Spleen (tissue), 11 donors: ENCODE results near the gene CCDC39. TPM values are rescaled to one million over a fixed set of nuclear protein-coding genes. Genes with fewer than 3 reads are reported as not detected.

ENCODE experiments used
- DNase-seq: peaks from one replicate; pipeline ENCODE4 v3.0.0-alpha.2; 2020
- H3K27ac ChIP-seq, 8 donors: fragments of 200-600 bp; sonication (generic) in 7 of 8; 1 replicate in 4 of 8; 2 replicates in 4 of 8; pipeline versions ENCODE4 v1.5.0 to v1.8.0; 2016 to 2021; ENCODE audit warnings: inconsistent platforms in 4 of 8, mild to moderate bottlenecking in 4 of 8, moderate library complexity in 1 of 8
- H3K27me3 ChIP-seq, 7 donors: fragments of 200-600 bp; sonication (generic) in 6 of 7; replicated peaks in 1 of 7; 1 replicate in 4 of 7; 2 replicates in 3 of 7; pipeline versions ENCODE4 v1.5.0 to v1.8.0; 2016 to 2021; ENCODE audit warnings: inconsistent platforms in 3 of 7, mild to moderate bottlenecking in 1 of 7
- H3K36me3 ChIP-seq, 6 donors: fragments of 200-600 bp; sonication (generic) in 5 of 6; 1 replicate in 4 of 6; 2 replicates in 2 of 6; pipeline versions ENCODE4 v1.5.0 to v1.8.0; 2016 to 2021; ENCODE audit warnings: inconsistent platforms in 2 of 6
- H3K4me1 ChIP-seq, 6 donors: fragments of 200-600 bp; sonication (generic) in 5 of 6; 1 replicate in 3 of 6; 2 replicates in 3 of 6; pipeline versions ENCODE4 v1.5.0 to v1.8.0; 2016 to 2021; ENCODE audit warnings: inconsistent platforms in 3 of 6
- H3K4me3 ChIP-seq, 8 donors: fragments of 200-600 bp; sonication (generic) in 7 of 8; 1 replicate in 4 of 8; 2 replicates in 4 of 8; pipeline versions ENCODE4 v1.5.0 to v1.8.0; 2016 to 2021; ENCODE audit warnings: inconsistent platforms in 4 of 8, mild to moderate bottlenecking in 4 of 8, moderate library complexity in 2 of 8
- H3K9me3 ChIP-seq, 8 donors: fragments of 200-600 bp; sonication (generic) in 7 of 8; 1 replicate in 4 of 8; 2 replicates in 4 of 8; pipeline versions ENCODE4 v1.5.0 to v1.8.0; 2016 to 2021; ENCODE audit warnings: inconsistent platforms in 4 of 8
- POLR2A ChIP-seq, 3 donors: fragments of 450-650 bp; IDR thresholded peaks; one replicate each; pipeline ENCODE4 v1.5.1; 2017; ENCODE audit warnings: antibody characterized with exemption in 3 of 3, mild to moderate bottlenecking in 1 of 3
- POLR2AphosphoS5 ChIP-seq, 3 donors: sonication (generic); formaldehyde crosslinking; IDR thresholded peaks; one replicate each; pipeline ENCODE4 v1.5.1; 2017; ENCODE audit warnings: antibody characterized with exemption in 3 of 3
- WGBS, 5 donors: extraction: QIAGEN DNeasy Blood & Tissue Kit in 3 of 5; methylation state at CpG; one replicate each; pipeline versions ENCODE4 v1.1.5 to v1.1.7; 2013 to 2018; 5-methylcytosine and 5-hydroxymethylcytosine counted together
- intact Hi-C: fragments of 100-400 bp; cut with DNase I; formaldehyde crosslinking; loops from one replicate; pipeline ENCODE4 v1.15.0; 2023; ENCODE audit warnings: low total_unique reads
- polyA plus RNA-seq, 3 donors: library from polyadenylated mRNA; stranded (reverse); fragments of 200-250 nt; gene quantifications; one replicate each; pipeline ENCODE4 v1.2.1, GENCODE V29; 2013
- total RNA-seq, 7 donors: library from RNA; depleted of rRNA in 3 of 7; stranded (reverse); fragments of >200 nt in 3 of 7; fragmentation: NEBNext Ultra II Directional in 4 of 7; extraction: Animal tissue kit (Norgen Biotek cat#: 25700) in 4 of 7; gene quantifications; one replicate each; pipeline versions ENCODE4 v1.1.0 to v1.2.1, GENCODE V29; 2016 to 2021
- TF ChIP-seq, protein P1 (sequence below), 11 experiments: fragments of 200-600 bp in 7 of 11; fragments of 450-650 bp in 4 of 11; sonication (generic) in 4 of 11; IDR thresholded peaks in 8 of 11; conservative IDR thresholded peaks in 3 of 11; 1 replicate in 7 of 11; 2 replicates in 4 of 11; pipeline versions ENCODE4 v1.4.0 to v1.8.0; 2016 to 2021; ENCODE audit warnings: antibody characterized with exemption in 11 of 11, inconsistent platforms in 4 of 11, mild to moderate bottlenecking in 1 of 11
- donor health status: healthy with polysubstance abuse.
- donor health status: DM: no; HTN: no; CAD: no; lungs with moderate emphysema.
- donor health status: DM: no; HTN: no; CAD: no.
- donor health status: Bipolar disorder and iron deficiency.
- donor health status: healthy.
- donor health status: DM: no; HTN: no; CAD: no.
- donor health status: DM: yes; HTN: yes; CAD: no.

The CCDC39 gene
- total and polyA plus RNA-seq, 10 donors = 0.11 to 0.34 (median 0.13) TPM; not detected in 7

DNA sequence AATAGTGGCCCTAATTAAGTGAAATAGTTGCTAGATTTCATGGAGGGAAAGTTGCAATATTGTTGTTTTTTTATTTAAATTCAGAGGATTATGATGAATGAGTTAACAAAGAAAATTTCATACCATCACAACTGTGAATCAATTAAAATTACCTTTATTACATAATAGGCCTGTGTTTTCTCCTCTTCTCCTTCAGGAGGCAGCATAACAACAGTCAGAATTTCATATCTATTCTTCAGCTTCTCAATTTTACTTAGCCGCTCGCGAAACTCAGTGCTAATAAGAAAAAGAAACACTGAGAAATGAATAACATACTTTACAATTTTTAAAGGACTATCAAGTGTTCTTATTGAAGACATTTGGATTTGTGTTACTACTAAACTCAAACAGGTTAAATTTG is 48.0 kb downstream of the CCDC39 start:
- H3K4me1 ChIP-seq = no peaks in the 10 kb centered on the region
- intact Hi-C loops = no loop called here
- H3K36me3 ChIP-seq = peaks cover 0 to 8% (median 0%) of the 10 kb centered on the region in 6 donors
- H3K4me3 ChIP-seq = no peak overlapping the region
- H3K9me3 ChIP-seq = no peaks in the 10 kb centered on the region
- WGBS, 5 donors = 87 to 93% (median 88%) methylated on average over 3 of the region's 3 CpGs
- H3K27me3 ChIP-seq = peaks cover 0 to 35% (median 2%) of the 10 kb centered on the region in 7 donors
- TF ChIP-seq POLR2AphosphoS5 (IDR thresholded peaks at IDR 0.05) (no peak), POLR2A (IDR thresholded peaks at IDR 0.05) (no peak)
- TF ChIP-seq, protein P1, sequence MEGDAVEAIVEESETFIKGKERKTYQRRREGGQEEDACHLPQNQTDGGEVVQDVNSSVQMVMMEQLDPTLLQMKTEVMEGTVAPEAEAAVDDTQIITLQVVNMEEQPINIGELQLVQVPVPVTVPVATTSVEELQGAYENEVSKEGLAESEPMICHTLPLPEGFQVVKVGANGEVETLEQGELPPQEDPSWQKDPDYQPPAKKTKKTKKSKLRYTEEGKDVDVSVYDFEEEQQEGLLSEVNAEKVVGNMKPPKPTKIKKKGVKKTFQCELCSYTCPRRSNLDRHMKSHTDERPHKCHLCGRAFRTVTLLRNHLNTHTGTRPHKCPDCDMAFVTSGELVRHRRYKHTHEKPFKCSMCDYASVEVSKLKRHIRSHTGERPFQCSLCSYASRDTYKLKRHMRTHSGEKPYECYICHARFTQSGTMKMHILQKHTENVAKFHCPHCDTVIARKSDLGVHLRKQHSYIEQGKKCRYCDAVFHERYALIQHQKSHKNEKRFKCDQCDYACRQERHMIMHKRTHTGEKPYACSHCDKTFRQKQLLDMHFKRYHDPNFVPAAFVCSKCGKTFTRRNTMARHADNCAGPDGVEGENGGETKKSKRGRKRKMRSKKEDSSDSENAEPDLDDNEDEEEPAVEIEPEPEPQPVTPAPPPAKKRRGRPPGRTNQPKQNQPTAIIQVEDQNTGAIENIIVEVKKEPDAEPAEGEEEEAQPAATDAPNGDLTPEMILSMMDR (IDR thresholded peaks at IDR 0.05 in 8 of 11, conservative IDR thresholded peaks at IDR 0.05 in 3 of 11) = no peak
- no peak overlapping the region for H3K27ac ChIP-seq
- no peak for DNase-seq

DNA sequence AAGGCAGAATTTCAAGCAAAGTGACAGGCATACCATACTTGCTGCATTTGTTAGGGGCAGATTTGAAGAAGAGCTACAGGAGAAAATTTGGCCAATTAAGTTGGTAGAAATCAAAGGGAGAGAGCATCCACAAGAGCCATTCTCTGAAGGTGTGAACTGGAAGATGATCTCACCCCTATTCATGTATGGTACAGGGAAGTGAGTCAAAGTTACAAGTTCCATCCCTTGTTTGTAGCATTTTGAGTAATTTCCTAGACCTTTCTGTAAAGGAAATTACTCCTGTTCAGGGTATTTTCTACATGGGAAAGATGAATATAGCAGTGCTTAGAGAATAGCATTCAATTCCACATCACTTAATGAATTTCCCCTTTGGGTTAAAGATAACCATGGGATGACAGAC is 48.9 kb downstream of the CCDC39 start:
- no peaks in the 10 kb centered on the region for H3K9me3 ChIP-seq
- H3K4me3 ChIP-seq = no peak overlapping the region
- no peak overlapping the region for H3K27ac ChIP-seq
- H3K27me3 ChIP-seq = peaks cover 0 to 26% (median 0%) of the 10 kb centered on the region in 7 donors
- H3K4me1 ChIP-seq = no peaks in the 10 kb centered on the region
- DNase-seq = no peak
- no peak for TF ChIP-seq POLR2A (IDR thresholded peaks at IDR 0.05)
- TF ChIP-seq, protein P1 (IDR thresholded peaks at IDR 0.05 in 8 of 11, conservative IDR thresholded peaks at IDR 0.05 in 3 of 11) = no peak
- H3K36me3 ChIP-seq = peaks cover 0 to 17% (median 0%) of the 10 kb centered on the region in 6 donors
- intact Hi-C loops = no loop called here

DNA sequence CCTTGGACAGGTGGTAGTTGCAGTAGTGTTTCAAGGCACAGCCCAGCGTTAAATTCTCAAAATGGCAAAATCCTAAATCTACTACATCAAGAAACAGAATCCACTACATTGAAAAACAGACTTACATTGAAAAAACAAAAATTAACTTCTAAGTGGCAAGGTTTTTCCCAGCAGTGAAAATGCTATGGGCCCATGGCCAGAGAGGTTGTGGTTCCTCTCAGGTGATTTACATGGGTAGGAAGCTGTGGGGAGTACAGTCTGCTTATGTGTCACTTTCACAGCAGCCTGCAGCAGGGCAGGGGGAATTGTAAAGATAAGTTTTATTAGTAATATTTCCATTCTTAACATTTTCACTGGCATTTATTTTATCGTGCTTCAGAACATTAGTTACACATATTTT is 52.4 kb downstream of the CCDC39 start:
- WGBS, 5 donors = 66 to 97% (median 94%) methylated on average over 2 of the region's 2 CpGs
- intact Hi-C loops = no loop called here
- H3K4me3 ChIP-seq = no peak overlapping the region

DNA sequence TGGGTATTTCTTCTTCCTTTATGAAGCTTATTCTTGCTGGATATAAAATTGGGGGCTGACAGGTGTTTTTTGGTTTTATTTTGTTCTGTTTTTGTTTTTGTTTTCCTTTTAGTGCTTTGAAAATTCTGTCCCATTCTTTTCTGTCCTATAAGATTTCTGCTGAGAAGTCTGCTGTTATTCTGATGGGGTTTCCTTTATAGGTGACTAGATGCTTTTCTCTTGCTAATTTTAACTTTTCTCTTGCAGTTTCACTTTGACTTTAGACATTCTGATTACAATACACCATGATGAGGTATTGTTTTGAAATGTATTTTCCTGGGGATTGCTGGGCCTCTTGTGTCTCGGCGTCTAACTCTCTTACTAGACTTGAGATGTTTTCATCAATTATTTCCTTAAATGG is 54.6 kb downstream of the CCDC39 start:
- Histone ChIP-seq H3K27me3 (no peaks in the 10 kb centered on the region), H3K27ac (no peak overlapping the region), H3K4me1 (no peaks in the 10 kb centered on the region), H3K9me3 (no peaks in the 10 kb centered on the region), H3K36me3 (peaks cover 0 to 28% (median 0%) of the 10 kb centered on the region in 6 donors), H3K4me3 (no peak overlapping the region)
- TF ChIP-seq POLR2AphosphoS5 (IDR thresholded peaks at IDR 0.05) (no peak), POLR2A (IDR thresholded peaks at IDR 0.05) (no peak)
- TF ChIP-seq, protein P1 (IDR thresholded peaks at IDR 0.05 in 8 of 11, conservative IDR thresholded peaks at IDR 0.05 in 3 of 11) = no peak
- DNase-seq = no peak
- 73 to 86% (median 83%) methylated on average over 2 of the region's 2 CpGs for WGBS, 5 donors
- intact Hi-C loops = no loop called here

More for the DNA sequence above, 52.4 kb downstream of the CCDC39 start:
- DNase-seq = no peak
- peaks cover 0 to 28% (median 0%) of the 10 kb centered on the region in 6 donors for H3K36me3 ChIP-seq
- H3K27ac ChIP-seq = no peak overlapping the region
- TF ChIP-seq POLR2A (IDR thresholded peaks at IDR 0.05) (no peak), POLR2AphosphoS5 (IDR thresholded peaks at IDR 0.05) (no peak)
- TF ChIP-seq, protein P1 (IDR thresholded peaks at IDR 0.05 in 8 of 11, conservative IDR thresholded peaks at IDR 0.05 in 3 of 11) = no peak
- H3K27me3 ChIP-seq = peaks cover 0 to under 1% (median 0%) of the 10 kb centered on the region in 7 donors
- no peaks in the 10 kb centered on the region for H3K4me1 ChIP-seq
- H3K9me3 ChIP-seq = no peaks in the 10 kb centered on the region
